HG03103 (cell line): ENCODE data around the gene NRG3.

Source experiments
- ATAC-seq: cut with Tn5 transposase; IDR thresholded peaks from one replicate; pipeline ENCODE4 v1.9.1; 2021; ENCODE audit warnings: low read depth; ENCODE audit not compliant: unreplicated experiment

NRG3 gene

DNA sequence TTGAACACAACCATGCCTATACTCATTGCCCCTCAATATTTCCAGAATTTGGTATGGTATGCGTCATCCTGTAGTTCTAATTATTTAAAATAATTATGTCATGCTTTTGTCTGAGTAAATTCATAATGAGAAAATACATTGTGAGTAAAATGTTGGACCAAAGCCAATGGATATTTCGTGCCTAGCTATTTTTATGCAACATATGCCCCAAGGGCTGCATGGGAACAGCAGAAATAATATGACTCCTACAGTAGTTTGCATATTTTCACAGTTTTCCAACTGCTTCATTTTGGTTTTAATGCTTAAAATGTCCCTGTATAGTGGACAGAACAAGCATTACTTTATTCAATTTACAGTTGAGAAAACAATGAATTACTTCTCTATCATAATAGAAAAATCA, 1148.7 kb downstream of the NRG3 start:
- ATAC-seq: no peak
